ENCODE measurements around the gene NCOA6.

DNA sequence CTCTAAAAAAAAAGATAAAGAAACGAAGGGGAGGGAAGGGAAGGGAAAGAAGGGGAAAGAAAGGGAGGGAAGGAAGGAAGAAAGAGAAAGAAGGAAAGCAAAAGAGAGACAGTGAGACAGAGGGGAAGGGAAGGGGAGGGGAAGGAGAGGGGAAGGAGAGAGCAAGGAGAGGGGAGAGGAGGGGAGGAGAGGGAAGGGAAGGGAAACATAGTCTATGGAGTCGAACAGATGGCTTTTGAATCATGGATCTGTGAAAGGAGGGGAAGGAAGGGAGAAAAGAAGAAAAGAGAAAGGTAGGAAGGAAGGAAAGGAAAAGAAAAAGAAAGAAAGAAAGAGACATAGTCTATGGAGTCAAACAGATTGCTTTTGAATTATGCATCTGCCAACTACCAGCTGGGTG is 16.7 kb upstream of the NCOA6 start:
- no peak for TF ChIP-seq CTCF (IDR thresholded peaks at IDR 0.05; ENCODE audit: low read length)
- TF ChIP-seq EZH2 (optimal IDR thresholded peaks at IDR 0.05; ENCODE audit: low read depth, low read length) = no peak
- TF ChIP-seq EZH2phosphoT487 (IDR thresholded peaks at IDR 0.05; ENCODE audit: low read length) = no peak

All from MM.1S (cell line).